Stimulated activated CD4-positive, alpha-beta T cell treated with anti-CD3 and anti-CD28 coated beads, Interleukin-12 subunit alpha, Interleukin-12 subunit beta, amount 100 ng/mL, for 24 hours (primary cell): ENCODE measurements around the gene ACOXL.

Experiments used
- DNase-seq, 2 experiments: peaks; one replicate each; pipeline ENCODE4 v3.0.0-alpha.2; 2020; ENCODE audit warnings: low read depth in 2 of 2

Gene ACOXL

GRCh38 chr2:111162718-111163331, 430.5 kb downstream of the ACOXL start:
- DNase-seq = no peak

- no peak for DNase-seq
These were observed 431.7 kb downstream of the ACOXL start for GRCh38 chr2:111164078-111164477.

DNA sequence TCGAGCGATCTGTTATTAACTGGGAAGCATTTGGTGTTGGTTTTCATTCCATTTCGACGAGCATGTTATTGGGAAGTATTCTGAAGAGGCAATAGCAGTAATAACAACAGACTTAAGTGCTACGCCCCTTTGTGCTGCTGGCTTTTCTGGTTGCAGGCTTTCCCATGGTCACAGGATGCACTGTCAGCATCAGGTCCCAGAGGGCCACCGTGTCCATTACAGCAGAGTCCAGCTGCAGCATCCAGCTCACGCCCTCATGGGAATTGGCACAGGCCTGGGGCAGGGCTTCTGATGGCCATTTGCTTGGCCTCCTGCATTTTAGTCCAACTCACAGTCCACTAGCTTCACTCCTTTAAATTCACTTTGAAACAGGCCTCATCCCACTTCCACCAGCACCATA, 432.7 kb downstream of the ACOXL start:
- DNase-seq = no peak

- DNase-seq = no peak
These were observed 433.7 kb downstream of the ACOXL start for GRCh38 chr2:111166115-111166514.

DNA sequence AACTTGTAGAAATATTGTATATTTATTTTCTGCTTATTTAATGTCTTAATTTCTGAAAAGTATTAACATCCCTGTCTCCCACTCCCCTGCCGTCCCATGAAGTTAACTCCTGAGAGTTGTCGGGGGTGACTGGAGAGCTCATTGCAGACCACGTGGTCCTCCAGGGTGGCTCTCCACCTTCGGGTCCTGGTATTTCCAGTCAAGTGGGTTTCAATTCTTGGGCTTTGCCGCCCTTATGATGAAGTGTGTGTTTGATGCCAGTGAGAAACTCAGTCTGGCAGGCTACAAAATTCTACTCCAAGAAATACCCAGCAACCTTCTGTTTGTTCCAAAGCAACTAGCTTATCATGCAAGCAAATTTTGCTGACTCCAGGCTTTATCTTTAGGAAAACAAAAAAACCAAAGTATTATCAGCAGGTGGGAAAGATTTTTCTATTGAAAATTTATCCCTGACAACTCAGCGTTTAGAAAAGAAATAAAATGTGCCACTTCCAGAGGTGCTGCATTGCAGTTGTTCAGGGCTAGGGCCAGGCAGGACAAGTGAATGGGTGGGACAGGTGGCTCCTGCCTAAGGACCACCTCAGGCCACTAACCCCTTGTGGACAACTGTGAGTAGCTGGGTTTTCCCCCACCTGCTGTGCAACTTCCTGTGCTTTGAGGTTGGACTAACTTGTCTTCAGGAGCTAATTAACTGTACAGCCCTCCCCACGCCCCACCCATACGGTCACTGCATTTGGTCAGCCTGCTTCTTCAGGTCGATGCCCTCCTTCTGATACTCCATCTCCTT, 434.9 kb downstream of the ACOXL start:
- DNase-seq = no peak

- no peak for DNase-seq
These were observed 435.4 kb downstream of the ACOXL start for GRCh38 chr2:111167863-111168162.
